ENCODE data around the gene TAF11L13.

Gene TAF11L13

DNA sequence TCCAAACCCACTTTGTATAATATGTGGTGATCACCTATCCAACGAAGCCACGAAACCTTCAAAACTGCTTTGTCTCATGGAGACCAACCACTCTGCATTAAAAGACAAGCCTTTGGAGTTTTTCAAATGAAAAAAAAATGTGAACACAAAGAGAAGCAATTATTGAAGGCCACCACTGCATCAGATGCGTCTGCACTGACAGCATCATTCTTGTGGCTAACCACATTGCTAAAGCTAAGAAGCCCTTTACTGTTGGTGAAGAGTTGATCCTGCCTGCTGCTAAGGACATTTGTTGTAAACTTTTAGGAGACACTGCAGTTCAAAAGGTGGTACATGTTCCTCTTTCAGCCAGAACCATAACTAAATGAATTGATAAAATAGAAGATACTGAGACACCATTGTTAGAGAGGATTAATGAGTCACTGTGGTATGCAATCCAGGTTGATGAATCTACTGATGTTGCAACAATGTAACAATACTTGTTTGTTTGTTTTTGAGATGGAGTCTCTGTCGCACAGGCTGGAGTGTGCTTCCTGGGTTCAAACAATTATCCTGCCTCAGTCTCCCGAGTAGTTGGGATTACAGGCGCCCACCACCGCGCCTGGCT is 47.8 kb downstream of the TAF11L13 start:
- peak; percentile 42 for DNase-seq (ENCODE audit: low read depth)

DNA sequence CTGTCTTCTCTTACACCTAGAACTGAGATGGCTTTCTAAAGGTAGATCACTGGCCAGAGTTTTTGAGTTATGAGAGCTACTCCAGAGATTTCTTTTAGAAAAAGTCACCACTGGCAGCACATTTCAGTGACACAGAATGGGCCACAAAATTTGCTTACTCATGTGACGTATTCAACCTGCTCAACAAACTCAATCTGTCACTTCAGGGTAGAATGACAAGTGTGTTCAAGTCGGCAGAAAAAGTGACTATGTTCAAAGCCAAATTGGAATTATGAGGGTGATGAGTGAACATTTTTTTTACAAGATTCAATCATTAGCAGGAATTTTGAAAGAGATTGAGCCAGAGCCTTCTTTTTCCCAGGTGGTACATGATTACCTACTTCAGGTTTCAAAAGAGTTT is 48.8 kb downstream of the TAF11L13 start:
- DNase-seq (ENCODE audit: low read depth): no peak

Data from HS-5 (cell line).